ENCODE data around the gene ZIC2. TPM values are rescaled to one million over a fixed set of nuclear protein-coding genes. Genes with fewer than 3 reads are reported as not detected.

The ZIC2 gene
- total and polyA plus RNA-seq, 2 of the 4 experiments (the other 2 are of a cell fraction), result not detected

DNA sequence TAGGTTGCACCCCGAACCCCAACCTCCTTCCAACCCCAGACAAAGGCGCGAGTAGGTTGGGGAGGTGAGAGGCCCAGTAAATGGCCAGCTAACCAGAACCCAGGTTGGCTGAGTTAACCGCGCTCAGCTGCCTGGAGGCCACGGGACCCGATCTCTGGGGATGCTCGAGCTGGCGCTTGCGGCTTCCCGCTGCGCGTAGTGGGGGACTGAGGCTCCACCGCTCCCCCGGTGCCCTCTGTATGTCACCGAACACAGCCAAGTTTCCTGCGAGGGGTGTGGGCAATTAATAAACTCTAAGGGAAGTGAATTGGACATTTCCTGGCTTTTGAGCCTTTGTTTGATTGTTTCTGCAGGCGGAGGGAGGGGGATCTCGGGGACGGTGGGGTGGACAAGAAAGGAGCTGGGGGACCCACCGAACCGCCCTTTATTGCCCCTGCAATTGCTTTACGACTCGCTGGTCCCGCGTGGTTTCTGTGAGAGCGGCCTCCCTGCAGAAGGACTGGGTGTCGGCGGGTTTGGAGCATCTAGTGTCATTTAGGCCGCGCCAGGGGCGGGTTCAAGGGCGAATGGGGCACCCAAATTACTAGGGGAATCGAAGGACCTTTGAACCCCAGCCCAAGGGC is 6.5 kb upstream of the ZIC2 start:
- Histone ChIP-seq H2BK5ac (ENCODE audit: low read depth, low read length, poor library complexity, severe bottlenecking) (no peak overlapping the region), H2BK120ac (ENCODE audit: low read depth, low read length) (no peak overlapping the region), H3K27ac (ENCODE audit: insufficient read depth, low read length) (no peak overlapping the region), H4K8ac (ENCODE audit: low read depth in 2 of 2, low read length in 2 of 2) (no peak overlapping the region), H3K18ac (ENCODE audit: low read depth, low read length) (no peak overlapping the region), H3K9me3 (ENCODE audit: control insufficient read depth, insufficient read depth, low read length) (peaks cover 19% of the 10 kb centered on the region), H2BK20ac (ENCODE audit: low read depth, low read length) (no peak overlapping the region), H3K36me3 (ENCODE audit: control insufficient read depth, insufficient read depth, low read length) (no peaks in the 10 kb centered on the region), H3K56ac (ENCODE audit: extremely low read depth, insufficient read depth, low read length) (no peak overlapping the region), H3K4me3 (ENCODE audit: insufficient read depth, low read depth, low read length) (no peak overlapping the region), H3K4ac (ENCODE audit: low read depth, low read length) (no peak overlapping the region), H4K91ac (ENCODE audit: insufficient read depth, low read depth, low read length) (no peak overlapping the region), H3K9me1 (ENCODE audit: insufficient read depth, low read length) (no peaks in the 10 kb centered on the region), H3K23ac (ENCODE audit: low read depth, low read length) (no peak overlapping the region), H2AFZ (replicated peaks; ENCODE audit: low read length, poor library complexity) (no peak overlapping the region), H4K5ac (ENCODE audit: low read depth, low read length) (no peak overlapping the region), H3K14ac (replicated peaks; ENCODE audit: low read depth, low read length) (no peak overlapping the region), H3K79me1 (ENCODE audit: low read depth in 1 of 2, low read length in 2 of 2) (no peaks in the 10 kb centered on the region), H3K9ac (ENCODE audit: low read depth, low read length) (no peak overlapping the region), H3K27me3 (ENCODE audit: control insufficient read depth, insufficient read depth, low read length) (peaks cover 91% of the 10 kb centered on the region), H2AK5ac (ENCODE audit: low read depth, low read length) (no peak overlapping the region), H2BK15ac (ENCODE audit: low read depth, low read length) (no peak overlapping the region), H4K20me1 (ENCODE audit: insufficient read depth, low read length) (no peaks in the 10 kb centered on the region), H3K4me2 (ENCODE audit: low read depth, low read length) (no peak overlapping the region), H2AK9ac (replicated peaks; ENCODE audit: low read depth, low read length, poor library complexity) (no peak overlapping the region), H3K4me1 (ENCODE audit: control insufficient read depth, insufficient read depth, low read length) (peaks cover 1% of the 10 kb centered on the region; the same call in 1 of the 2 replicates)
- dilution Hi-C loops (cut with HindIII; ENCODE audit: low sequenced_read_pairs, unreplicated experiment), result no loop called here
- POLR2A ChIA-PET (ENCODE audit: unreplicated experiment), result no interaction called here
- no TSS peak for BruUV-seq (replicated peaks)
- DNase-seq (no peak), ATAC-seq (ENCODE audit: low read depth) (no peak)
- intact Hi-C loops (cut with micrococcal nuclease), result loop anchor here (10.0 kb wide), 1 partner anchor 540 kb away; no protein-coding TSS in a partner anchor
- in situ Hi-C loops (cut with MboI; ENCODE audit: low sequenced_read_pairs), result no loop called here
- TF ChIP-seq, protein P1, sequence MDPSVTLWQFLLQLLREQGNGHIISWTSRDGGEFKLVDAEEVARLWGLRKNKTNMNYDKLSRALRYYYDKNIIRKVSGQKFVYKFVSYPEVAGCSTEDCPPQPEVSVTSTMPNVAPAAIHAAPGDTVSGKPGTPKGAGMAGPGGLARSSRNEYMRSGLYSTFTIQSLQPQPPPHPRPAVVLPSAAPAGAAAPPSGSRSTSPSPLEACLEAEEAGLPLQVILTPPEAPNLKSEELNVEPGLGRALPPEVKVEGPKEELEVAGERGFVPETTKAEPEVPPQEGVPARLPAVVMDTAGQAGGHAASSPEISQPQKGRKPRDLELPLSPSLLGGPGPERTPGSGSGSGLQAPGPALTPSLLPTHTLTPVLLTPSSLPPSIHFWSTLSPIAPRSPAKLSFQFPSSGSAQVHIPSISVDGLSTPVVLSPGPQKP (IDR thresholded peaks at IDR 0.05; ENCODE audit: borderline replicate concordance, low read depth, low read length), result no peak
- TF ChIP-seq, protein P2, sequence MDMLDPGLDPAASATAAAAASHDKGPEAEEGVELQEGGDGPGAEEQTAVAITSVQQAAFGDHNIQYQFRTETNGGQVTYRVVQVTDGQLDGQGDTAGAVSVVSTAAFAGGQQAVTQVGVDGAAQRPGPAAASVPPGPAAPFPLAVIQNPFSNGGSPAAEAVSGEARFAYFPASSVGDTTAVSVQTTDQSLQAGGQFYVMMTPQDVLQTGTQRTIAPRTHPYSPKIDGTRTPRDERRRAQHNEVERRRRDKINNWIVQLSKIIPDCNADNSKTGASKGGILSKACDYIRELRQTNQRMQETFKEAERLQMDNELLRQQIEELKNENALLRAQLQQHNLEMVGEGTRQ (IDR thresholded peaks at IDR 0.05; ENCODE audit: low read depth, low read length), result no peak
- TF ChIP-seq MXI1 (IDR thresholded peaks at IDR 0.05; ENCODE audit: borderline replicate concordance, low read depth, low read length) (no peak), RCOR1 (IDR thresholded peaks at IDR 0.05; ENCODE audit: insufficient replicate concordance, low read length) (no peak), MAFK (IDR thresholded peaks at IDR 0.05; ENCODE audit: low read depth, low read length) (no peak), NFE2L2 (IDR thresholded peaks at IDR 0.05; ENCODE audit: low read depth, low read length) (no peak), POLR2A (IDR thresholded peaks at IDR 0.05; ENCODE audit: low read depth, low read length) (no peak), CEBPB (IDR thresholded peaks at IDR 0.05; ENCODE audit: low read depth, low read length) (no peak), RAD21 (IDR thresholded peaks at IDR 0.05; ENCODE audit: low read length) (no peak), MAZ (IDR thresholded peaks at IDR 0.05; ENCODE audit: borderline replicate concordance, low read depth, low read length) (no peak), SMC3 (IDR thresholded peaks at IDR 0.05; ENCODE audit: low read depth, low read length) (no peak), FOS (IDR thresholded peaks at IDR 0.05; ENCODE audit: low read depth, low read length) (no peak), BHLHE40 (IDR thresholded peaks at IDR 0.05; ENCODE audit: low read depth, low read length) (no peak)
- CTCF ChIA-PET, result no interaction called here
- 16% methylated on average over 10 of the region's 34 CpGs; no CpG with 5 or more reads in 1 of the 2 experiments for WGBS, 2 experiments (ENCODE audit: extremely low coverage in 2 of 2, insufficient read length in 1 of 2)

Measured in IMR-90 (cell line).